ENCODE measurements around the gene LATS2.
"Not testable (repeated sequence)": the region's sequence is repeated elsewhere in the genome, so short reads cannot be mapped to it uniquely, and the experiment has no call there.

Gene LATS2

DNA sequence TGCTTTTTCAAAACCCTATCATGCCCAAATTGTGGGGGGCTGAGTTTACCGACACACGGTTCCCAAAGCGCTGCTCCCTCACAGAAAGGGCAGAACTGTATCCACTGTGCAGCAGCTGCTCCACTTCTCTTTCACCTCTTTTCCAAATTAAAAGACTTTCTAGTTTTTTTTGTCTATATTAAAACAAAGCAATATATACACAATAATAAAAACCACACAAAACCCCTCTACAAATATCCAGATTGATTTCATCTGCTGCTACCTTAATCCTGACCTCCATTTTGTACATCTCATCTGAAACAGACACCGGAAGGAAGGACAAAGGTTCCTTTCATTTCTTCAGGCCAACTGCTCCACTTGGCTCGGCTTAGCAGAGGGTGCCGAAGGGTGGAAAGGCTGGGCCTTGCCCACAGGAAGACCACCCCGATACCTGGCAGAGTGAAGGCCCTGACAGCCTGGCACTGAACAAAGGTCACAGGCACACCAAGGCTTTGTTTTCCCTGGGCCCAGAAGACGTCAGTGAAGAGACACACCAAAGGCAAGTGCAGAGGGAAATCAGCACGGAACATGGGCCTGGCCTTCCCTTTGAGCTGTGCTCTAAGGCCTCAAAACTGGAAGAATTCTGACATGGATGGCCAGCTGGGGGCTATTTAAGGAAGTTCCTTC is 71.6 kb downstream of the LATS2 start:
- DNase-seq, result no peak

DNA sequence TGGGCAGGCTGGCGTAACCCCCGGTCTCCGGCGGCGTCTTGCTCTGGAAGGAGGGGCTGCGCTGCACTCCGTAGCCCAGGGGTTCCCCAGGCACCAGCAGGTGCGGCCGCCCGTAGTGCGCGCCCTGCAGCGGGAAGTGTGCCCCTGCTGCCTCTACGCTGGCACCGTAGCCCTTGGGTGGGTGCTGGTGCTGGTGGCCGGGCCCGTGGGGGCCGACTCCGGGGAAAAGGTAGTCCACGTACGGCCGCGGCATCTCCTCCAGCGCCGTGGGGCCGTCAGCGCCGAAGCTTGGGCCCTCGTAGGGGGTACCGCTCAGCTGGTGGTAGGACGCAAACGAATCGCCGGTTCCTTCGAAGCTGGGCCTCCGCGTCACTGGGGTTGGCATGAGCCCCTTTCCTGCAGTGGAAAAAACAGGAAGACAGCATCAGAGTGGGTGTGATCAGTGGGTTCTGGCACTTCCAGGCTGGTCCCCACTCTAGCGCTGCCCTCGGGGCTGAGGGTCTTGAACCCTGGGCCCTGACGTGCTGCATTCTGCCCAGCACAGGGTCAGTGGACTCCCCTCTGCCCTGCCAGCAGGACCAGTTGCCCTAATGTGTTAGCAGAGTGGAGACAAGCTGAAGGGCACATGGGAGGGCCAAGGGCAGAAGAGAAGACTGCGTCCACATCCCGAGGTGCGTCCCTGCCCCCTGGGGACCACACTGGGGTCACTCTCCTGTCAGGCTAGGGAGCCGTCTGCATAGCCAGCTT is 72.3 kb downstream of the LATS2 start:
- no peak for DNase-seq

DNA sequence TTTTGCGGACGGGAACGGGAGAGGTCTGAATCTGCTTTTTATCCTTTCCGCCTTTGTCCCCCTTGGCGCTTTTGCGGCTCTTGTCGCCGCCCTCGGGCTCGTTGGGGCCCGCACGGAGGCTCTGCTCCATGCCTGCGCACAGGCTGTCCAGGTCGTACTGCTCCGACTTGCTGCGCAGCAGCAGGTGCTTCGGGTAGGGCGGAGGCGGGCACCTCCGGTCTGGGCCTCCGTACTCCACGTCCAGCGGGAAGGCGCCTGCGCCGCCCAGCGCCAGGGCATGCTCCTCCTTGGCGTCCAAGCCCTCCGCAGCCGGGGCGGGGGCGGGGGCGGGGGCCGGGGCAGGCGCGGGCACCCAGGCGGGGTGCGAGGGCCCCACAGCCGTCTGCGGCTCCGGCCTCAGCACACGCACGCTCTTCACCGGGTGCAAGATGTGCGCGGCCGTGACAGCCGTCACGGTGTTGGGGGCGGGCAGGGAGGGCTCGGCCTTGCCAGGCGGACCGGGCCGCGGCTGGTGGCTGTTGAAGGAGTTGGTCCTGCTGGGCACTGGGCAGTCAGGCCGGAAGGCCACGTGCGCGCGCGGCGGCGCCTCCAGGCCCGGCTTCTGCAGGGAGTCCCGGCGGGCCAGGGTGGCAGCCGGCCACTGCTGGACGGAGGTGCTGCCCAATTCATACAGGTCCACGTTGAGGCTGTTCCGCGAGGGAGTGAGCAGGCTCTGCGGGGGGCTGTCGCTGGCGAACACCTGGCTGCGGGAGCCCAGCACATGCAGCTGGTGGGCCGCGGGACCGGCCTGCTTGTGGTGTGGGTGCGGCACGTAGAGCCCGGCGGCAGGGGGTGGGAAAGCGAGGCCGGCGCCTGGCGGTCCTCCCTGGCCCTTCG is 73.1 kb downstream of the LATS2 start:
- no peak for DNase-seq

DNA sequence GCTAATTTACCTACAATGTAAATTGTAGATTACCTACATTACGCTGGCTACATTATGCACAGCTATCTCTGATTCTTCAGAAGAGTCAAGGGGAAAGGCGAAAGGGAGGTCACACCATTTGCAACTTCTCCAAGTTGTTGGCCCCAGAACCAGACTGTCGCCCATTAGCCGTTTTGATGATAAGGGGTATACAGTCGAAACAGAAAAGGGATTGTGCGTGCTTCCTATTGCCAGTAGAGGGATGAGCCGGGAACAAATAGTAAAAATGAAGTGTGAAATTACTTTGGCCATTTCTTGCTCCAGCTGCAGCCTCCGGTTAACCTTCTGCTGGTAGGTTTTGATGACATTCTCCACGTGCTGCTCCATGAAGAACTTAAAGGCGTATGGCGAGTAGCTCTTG is 73.8 kb downstream of the LATS2 start:
- no peak for DNase-seq

DNA sequence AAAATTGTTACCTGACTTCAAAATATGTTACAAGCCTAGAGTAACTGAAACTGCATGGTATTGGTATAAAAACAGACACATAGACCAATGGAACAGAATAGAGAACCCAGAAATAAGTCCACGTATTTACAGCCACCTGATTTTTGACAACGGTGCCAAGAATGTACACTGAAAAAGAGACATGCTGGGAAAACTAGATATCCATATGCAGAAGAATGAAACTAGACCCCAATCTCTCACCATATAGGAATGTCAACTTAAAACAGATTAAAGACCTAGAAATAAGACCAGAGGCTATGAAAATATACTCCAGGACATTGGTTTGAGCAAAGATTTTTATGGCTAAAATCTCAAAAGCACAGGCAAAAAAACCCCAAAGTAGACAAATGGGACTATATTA is 76.5 kb downstream of the LATS2 start:
- no peak for DNase-seq

DNA sequence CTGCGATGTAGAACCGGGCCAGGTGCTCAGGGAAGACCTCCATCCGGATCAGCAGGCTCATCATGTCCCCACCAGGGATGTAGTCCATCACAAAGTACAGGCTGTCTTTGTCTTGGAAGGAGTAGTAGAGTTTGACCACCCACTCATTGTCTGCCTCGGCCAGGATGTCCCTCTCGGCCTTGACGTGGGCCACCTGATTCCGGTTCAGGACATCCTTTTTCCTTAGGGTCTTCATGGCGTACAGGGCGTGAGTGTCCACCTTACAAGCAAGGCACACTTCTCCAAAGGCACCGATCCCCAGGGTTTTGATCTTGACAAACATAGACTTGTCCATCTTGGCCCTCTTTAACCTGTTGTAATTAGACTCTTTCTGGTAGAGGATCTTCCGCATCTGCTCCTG is 78.0 kb downstream of the LATS2 start:
- no peak for DNase-seq

DNA sequence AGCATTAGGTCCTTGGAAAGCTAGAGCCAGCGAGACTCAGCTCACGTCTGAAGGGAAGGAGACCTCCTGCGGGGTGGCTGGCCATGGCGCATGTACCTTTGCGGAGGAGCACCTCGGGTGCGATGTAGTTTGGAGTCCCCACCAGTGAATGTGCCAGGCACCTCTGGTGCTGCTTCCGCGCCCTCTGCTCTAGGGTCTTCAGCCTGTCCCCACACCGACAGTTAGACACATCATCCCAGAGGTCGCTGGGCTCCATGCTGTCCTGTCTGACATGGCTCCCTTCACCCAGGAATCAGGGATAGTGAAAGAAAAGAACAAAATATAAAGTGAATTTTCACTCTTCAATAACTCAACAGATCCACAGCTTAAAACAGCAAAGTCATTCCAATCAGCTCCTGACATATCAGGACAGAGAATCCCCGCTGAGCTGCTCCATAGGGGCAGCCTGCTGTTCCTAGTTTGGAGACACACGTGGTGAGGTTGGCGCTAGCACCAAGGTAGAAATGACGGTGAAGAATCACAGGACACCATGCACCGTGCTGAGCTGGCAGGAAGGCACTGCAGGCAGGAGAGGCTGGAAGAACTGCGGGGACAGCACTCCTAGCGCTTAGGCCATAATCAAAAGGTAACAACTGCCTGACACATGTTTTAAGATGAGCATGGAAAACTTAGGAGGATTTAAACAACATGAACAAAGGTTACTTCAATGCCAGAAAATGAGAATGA is 79.9 kb downstream of the LATS2 start:
- no peak for DNase-seq

DNA sequence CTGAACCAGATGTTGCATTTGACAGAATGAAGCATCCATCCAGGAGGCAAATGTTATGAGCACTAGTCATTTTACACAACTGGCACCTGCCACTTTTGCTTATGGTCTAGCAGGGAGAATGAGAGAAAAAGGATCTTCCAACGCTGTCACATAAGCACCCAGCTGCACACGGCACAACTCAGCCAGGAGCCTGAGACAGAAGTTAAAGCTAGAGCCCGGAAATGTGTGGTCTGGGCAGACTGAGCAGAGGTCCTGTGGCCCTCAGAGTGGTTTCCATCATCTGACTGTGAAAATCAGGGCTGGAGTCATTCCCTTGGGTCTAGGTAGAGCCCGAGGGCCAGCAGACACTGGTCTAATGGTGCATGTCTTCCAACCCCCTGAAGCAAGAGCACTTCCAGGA is 80.5 kb downstream of the LATS2 start:
- no peak for DNase-seq

DNA sequence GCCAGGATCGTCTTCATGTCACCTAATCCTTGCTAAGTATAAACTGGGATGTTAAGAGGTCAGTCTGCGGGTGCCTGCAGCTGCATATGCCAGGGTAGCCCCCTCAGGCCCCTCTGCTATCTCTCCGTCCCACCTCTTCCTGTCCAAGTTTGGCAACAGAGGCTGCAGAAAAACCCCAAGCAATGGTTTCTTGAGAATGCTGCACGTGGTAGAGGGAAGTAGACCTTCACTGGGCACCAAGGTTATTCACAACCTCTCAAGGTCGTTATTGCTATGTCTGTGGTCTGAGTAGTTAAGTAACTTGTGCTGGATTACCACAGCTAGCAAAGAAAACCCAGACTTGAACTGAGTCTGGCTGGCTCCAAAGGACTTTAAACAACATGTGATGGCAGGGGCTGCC is 81.0 kb downstream of the LATS2 start:
- DNase-seq, result peak; percentile 92

DNA sequence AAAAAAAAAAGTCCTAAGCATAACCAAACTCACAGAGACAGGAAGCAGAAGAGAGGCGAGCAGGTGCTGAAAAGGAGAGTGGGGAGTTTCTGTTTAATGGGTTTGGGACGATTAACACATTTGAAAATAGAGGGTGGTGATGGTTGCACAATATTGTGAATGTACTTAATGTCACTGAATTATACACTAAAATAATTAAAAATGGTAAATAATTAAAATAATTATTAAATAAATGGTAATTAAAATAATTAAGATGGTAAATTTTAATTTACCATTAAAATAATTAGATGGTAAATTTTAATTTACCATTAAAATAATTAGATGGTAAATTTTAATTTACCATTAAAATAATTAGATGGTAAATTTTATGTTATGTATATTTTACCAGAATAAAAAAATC is 84.0 kb downstream of the LATS2 start:
- DNase-seq, result no peak

DNA sequence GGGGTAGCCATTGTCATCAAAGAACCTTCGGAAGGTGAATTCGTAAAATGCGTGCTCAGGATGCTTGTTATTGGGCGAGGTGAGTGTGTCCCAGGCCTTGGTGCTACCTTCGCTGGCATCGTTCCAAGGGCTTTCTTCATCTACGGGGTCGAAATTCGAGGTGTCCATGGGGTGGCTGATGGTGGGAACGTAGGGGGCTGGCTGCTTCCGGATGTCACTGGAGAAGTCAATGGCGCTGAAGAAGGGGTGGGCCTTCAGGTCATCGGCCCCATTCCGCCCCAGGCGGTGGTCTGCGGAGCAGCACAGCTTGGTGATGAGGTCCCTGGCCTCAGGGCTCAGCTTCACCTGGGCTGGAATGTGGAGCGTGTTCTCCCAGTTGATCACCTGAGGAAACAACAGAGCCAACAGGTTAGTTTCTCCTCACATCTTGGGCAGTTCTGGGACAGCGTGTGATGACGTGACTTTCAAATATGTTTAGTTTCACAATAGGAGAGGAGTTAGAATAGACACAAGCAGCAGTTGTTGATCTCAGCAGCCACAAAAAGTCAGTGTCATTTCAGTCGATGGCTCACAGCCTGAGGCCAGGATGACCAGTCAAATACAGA is 86.3 kb downstream of the LATS2 start:
- no peak for DNase-seq

DNA sequence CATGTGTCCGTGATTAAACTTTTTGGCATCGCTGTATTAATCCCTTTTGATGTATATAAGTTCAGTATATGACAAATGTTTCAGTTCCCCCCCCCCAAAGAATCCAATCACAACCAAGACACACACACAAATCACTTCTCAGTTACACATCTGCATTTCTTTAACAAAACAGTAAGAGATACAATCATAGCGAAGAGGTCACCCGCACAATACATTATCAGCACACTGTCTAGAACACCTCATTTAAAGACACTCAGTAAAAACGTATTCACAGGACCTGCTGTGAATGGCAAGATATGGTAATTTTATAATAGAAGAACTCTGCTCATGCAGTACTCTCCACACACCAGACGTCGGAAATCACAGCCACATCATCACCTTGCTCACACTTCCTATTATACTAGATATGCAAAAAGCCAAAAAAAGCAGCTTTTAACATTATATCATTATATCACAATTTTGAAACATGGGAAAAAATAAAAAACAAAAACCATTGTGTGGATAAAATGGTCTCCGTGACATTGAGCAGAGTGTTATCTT is 87.4 kb downstream of the LATS2 start:
- DNase-seq, result no peak

DNA sequence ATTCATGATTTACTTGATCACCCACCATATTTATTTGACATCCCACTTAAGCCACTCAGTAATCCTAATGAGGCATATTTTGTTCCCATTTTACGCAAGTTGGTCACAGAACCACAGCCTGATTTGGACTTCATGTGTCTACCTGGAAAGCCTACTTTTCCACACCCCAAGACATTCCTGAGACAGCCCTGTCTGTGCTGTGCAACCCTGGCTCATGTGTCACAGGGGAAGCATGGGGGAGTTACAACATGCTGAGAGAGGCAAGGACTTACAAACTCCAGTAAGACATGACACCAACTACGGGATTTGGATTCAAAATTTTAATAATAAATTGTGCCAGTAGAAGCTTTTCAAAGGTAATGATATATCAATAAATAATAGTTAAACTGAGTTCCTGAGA is 88.7 kb downstream of the LATS2 start:
- DNase-seq, result no peak

DNA sequence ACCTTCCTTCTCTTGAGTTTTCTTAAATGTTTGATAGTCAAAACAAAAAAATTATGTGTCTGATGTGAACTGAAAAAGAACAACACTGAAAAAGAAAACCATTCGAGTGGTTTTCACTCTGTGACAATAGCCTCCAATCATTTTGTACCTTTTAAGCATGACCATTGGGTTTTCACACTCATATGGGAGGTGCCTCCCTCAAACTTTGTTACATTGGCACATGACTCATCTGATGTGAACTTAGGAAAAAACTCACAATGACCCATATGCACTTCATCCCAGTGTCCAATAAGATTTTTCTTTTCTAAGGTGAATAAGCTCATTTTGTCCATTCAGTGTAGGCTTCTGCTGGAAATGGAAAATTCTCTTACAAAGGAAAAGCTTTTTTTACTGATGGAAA is 92.2 kb downstream of the LATS2 start:
- no peak for DNase-seq

DNA sequence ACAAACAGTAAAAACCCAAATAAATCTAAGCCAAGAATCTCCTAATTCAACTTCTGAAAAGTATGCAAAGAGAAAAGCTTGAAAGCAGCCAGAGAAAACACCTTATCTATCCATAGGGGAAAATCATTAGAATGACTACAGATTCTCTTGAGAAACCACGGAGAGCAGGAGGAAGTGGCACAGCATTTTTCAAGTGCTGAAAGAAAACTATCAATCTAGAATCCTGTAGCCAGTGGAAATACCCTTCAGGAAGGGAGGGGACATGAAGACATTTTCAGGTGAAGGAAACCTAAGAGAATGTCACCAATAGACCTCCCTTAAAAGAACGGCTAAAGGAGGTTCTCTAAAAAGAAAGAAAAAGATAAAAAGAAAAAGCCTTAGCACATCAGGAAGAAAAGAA is 92.6 kb downstream of the LATS2 start:
- DNase-seq, result peak; percentile 14

DNA sequence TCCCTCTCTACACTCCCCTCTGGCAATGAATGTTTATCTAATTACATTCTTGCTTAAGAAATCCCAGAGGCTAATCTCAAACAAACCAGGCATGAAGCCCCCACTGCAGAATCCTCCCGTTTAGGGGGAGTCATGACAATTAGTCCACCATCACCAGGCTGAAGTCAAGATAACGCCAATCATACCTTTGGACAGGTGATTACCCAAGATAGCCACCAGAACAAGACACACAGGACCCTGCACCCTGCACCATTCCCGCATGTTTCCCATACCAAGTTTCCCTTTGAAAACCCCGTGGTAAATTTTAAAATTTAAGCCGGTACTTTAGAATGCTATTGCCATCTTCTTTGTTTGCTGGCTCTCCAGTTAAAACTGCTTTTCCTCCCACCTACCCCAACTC is 94.0 kb downstream of the LATS2 start:
- no peak for DNase-seq

DNA sequence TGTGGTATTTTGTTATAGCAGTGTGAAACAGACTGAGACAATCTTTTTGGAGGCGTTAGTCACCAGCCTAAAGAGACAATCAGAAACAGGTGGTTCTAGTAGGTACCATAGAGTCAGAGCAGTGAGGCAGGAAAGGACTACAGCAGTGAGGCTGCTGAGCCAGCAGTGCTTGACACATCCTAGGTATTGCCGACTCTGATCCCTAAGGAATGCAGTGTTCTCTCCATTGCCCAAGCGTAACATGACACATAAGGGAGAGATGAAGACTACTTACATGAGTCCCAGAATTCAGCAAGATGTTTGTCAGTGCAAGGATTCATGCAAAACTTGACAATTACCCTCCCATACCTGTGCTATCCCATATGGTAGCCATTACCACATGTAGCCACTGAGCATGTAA is 96.5 kb downstream of the LATS2 start:
- DNase-seq, result no peak

DNA sequence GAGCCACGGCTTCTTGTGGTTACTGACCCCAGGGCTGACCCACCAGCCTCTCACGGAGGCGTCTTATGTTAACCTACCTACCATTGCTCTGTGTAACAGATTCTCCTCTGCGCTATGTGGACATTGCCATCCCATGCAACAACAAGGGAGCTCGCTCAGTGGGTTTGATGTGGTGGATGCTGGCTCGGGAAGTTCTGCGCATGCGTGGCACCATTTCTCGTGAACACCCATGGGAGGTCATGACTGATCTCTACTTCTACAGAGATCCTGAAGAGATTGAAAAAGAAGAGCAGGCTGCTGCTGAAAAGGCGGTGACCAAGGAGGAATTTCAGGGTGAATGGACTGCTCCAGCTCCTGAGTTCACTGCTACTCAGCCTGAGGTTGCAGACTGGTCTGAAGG is 99.7 kb downstream of the LATS2 start:
- not testable (repeated sequence) for DNase-seq

DNA sequence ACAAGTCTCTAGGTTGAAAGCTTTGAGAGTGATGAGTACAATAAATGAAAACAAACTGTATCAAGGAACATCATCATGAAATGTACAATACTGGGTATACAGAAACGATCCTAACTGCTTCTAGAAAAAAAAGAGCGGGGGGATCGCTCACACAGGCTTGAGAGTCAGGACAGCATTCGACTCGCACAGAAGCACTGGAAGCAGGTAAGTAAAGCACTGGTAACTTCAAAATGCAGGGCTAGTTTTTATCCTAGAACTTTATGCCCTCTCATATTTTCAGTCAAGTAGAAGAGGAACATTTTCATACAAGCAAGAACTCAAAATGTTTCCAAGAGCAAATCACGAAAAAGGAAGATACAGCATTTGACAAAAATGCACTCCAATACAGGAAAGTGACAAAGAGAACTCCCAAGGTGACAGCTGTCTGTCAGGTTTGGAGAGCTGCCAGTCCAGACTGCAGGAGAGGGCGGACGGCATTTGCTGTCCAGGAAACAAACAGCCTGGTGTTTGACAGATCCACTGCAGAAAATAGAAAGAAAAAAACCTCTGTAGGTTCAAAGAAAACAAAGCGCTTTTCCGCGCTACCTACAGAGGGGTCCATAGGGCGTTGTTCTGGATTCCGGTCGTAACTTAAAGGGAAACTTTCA is 100.6 kb downstream of the LATS2 start:
- DNase-seq, result no peak

DNA sequence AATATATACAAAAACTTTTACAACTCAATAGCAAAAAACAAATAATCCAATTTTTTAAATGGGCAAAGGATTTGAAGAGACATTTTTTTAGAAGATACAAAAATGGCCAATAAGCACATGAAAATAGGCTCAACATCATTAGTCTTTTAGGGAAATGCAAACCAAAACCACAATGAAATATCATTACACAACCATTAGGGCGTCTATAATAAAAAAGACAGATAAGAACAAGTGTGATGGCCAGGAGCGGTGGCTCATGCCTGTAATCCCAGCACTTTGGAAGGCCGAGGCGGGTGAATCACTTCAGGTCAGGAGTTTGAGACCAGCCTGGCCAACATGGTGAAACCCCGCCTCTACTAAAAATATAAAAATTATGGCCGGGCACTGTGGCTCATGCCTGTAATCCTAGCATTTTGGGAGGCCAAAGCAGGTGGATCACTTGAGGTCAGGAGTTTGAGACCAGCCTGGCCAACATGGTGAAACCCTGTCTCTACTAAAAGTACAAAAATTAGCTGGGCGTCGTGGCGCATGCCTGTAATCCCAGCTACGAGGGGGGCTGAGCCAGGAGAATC is 104.3 kb downstream of the LATS2 start:
- DNase-seq, result peak; percentile 44

DNA sequence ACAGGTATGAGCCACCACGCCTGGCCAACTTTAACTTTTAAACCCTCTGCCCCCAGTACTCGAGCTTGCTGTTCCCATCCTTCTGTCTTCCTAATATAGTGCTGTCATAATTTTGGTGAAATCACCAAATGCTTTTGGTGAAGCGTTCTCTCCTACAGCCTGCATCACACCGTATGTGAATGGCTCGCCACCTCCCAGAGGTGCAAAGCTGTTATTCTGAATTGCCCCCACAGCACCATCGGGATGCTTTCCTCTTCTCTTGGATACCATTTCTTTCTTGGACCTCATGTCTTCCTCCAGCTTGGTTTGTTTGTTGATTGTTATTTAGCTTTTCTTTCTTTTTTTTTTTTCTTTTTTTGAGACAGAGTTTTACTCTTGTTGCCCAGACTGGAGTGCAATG is 105.9 kb downstream of the LATS2 start:
- DNase-seq, result no peak
